ENCODE results near the gene SERGEF.

SERGEF gene

DNA sequence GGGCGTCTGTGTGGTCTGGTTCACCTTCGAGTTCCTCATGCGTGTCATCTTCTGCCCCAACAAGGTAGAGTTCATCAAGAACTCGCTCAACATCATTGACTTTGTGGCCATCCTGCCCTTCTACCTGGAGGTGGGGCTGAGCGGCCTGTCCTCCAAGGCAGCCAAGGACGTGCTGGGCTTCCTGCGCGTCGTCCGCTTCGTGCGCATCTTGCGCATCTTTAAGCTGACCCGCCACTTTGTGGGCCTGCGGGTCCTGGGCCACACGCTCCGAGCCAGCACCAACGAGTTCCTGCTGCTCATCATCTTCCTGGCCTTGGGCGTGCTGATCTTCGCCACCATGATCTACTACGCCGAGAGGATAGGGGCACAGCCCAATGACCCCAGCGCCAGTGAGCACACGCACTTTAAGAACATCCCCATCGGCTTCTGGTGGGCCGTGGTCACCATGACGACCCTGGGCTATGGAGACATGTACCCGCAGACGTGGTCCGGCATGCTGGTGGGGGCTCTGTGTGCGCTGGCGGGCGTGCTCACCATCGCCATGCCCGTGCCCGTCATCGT, 240.9 kb downstream of the SERGEF start:
- H3K4me3 ChIP-seq (ENCODE audit: control insufficient read depth, low read depth, low read length): no peak overlapping the region
- no peak for DNase-seq (ENCODE audit: low read depth)
- TF ChIP-seq, protein P1, sequence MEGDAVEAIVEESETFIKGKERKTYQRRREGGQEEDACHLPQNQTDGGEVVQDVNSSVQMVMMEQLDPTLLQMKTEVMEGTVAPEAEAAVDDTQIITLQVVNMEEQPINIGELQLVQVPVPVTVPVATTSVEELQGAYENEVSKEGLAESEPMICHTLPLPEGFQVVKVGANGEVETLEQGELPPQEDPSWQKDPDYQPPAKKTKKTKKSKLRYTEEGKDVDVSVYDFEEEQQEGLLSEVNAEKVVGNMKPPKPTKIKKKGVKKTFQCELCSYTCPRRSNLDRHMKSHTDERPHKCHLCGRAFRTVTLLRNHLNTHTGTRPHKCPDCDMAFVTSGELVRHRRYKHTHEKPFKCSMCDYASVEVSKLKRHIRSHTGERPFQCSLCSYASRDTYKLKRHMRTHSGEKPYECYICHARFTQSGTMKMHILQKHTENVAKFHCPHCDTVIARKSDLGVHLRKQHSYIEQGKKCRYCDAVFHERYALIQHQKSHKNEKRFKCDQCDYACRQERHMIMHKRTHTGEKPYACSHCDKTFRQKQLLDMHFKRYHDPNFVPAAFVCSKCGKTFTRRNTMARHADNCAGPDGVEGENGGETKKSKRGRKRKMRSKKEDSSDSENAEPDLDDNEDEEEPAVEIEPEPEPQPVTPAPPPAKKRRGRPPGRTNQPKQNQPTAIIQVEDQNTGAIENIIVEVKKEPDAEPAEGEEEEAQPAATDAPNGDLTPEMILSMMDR (IDR thresholded peaks at IDR 0.05; ENCODE audit: control insufficient read depth, insufficient read depth, low read depth, low read length, missing control alignments): no peak

DNA sequence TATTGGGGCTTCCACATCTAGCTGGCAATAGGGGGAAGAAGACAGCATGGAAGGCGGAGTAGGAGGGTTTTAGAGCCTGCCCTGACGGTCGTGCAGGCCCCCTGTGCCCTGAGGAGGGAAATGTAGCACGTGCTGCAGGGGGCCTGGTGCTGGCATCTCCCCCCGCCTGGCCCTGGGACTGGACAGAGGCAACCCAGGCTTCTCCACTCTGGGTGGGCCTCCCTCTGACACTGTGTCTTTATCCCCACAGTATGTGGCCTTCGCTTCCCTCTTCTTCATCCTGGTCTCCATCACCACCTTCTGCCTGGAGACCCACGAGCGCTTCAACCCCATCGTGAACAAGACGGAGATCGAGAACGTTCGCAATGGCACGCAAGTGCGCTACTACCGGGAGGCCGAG, 241.4 kb downstream of the SERGEF start:
- TF ChIP-seq, protein P1 (IDR thresholded peaks at IDR 0.05; ENCODE audit: control insufficient read depth, insufficient read depth, low read depth, low read length, missing control alignments): no peak
- no peak for DNase-seq (ENCODE audit: low read depth)
- H3K4me3 ChIP-seq (ENCODE audit: control insufficient read depth, low read depth, low read length): no peak overlapping the region

DNA sequence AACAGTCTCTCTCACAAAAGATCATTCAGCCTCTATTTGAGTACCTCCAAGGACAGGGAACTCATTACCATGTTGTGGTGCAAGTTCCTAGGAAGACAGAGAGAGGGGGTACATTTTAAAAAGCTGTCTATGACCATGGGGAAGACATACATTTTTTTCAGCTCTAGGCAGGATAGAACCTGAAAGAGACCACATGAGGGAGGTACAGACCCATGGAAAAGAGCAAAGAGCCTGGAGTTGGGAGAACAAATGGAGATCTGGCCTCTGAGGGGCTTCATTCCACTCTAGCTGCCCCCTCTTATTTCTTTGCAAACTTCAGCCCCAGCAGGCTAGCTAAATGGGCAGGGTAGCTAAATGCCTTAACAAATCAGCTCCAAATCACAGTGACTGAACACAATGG, 241.9 kb downstream of the SERGEF start:
- TF ChIP-seq, protein P1 (IDR thresholded peaks at IDR 0.05; ENCODE audit: control insufficient read depth, insufficient read depth, low read depth, low read length, missing control alignments): peak; percentile 29
- no peak for DNase-seq (ENCODE audit: low read depth)
- no peak overlapping the region for H3K4me3 ChIP-seq (ENCODE audit: control insufficient read depth, low read depth, low read length)

DNA sequence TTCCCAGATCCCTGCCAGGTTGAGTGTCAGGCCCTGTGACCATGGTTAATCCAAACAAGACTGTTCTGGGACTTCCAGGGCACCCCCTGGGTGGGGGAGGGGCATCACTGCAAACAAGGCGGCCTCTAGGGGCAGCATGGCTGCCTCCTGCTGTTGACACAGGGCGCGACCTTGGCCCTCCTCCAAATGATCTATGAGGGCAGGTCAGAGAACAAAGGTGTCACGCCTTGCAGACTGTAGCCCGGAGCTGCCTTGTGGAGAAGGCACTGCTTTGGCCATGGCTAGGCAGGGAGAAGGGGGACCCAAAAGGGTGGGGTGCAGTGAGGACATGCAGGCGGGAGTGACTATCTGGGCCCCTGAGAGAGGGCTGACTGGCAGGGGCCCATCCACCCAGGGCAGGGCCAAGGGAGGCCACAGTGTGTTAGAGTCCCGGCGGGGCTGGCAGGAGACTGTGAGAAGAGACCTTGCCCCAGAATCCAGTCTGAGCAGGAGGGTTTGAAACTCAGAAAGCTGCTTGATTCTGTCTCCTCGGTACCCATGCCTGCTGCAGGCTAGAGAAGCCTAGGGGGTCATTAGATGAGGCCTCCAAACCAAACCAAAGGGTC, 242.7 kb downstream of the SERGEF start:
- DNase-seq (ENCODE audit: low read depth): no peak
- H3K4me3 ChIP-seq (ENCODE audit: control insufficient read depth, low read depth, low read length): no peak overlapping the region
- TF ChIP-seq, protein P1 (IDR thresholded peaks at IDR 0.05; ENCODE audit: control insufficient read depth, insufficient read depth, low read depth, low read length, missing control alignments): no peak

DNA sequence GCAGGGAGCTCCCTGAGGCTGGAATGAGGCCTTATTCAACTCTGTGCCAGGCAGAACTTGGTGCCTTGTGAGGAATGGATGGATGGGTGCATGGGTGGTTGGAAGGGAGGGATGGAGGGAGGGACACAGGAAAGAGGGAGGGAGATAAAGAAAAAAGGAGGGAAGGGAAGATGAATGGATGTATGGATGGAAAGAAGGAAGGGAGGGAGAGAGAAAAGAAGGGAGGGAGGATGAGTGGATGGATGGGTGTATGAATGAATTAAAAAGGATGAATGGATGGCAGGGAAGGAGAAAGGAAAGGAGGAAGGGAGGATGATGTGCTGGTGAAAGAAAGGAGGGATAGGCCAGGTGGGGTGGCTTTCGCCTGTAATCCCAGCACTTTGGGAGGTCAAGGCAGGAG, 243.6 kb downstream of the SERGEF start:
- no peak for DNase-seq (ENCODE audit: low read depth)
- TF ChIP-seq, protein P1 (IDR thresholded peaks at IDR 0.05; ENCODE audit: control insufficient read depth, insufficient read depth, low read depth, low read length, missing control alignments): no peak
- H3K4me3 ChIP-seq (ENCODE audit: control insufficient read depth, low read depth, low read length): no peak overlapping the region

DNA sequence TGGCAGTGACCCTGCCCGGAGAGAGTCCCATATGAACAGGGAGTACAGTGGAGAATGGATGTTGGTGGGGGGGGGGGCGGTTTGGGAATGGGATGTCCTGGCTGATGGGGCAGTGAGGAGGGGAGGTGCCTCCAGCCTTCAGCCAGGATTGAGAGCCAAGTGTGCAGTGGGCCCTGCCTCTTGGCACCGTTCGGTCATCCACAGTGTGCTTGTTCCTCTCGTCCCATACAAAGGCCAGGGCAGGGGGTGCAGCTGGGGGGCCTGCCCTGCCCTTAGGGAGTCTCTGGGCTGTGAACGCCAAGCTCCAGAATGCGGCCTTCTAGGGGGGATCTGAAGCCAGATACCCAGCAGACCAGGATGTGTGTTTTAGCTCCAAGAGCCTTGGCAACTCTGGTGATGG, 244.3 kb downstream of the SERGEF start:
- TF ChIP-seq, protein P1 (IDR thresholded peaks at IDR 0.05; ENCODE audit: control insufficient read depth, insufficient read depth, low read depth, low read length, missing control alignments): no peak
- H3K4me3 ChIP-seq (ENCODE audit: control insufficient read depth, low read depth, low read length): no peak overlapping the region
- no peak for DNase-seq (ENCODE audit: low read depth)
